Measurements from ENCODE around the gene PROSER3. TPM values are rescaled to one million over a fixed set of nuclear protein-coding genes. Genes with fewer than 3 reads are reported as not detected.

The PROSER3 gene
- total and polyA plus RNA-seq, 8 donors, result 7.2 to 19.6 (median 8.6) TPM

GRCh38 chr19:35729763-35730162, 28.2 kb upstream of the PROSER3 start:
- WGBS, 2 donors, result 94 to 96% methylated on average over 11 of the region's 11 CpGs
- no peak overlapping the region for H3K27ac ChIP-seq

GRCh38 chr19:35730326-35730725, 27.6 kb upstream of the PROSER3 start:
- Histone ChIP-seq H3K27me3 (no peaks in the 10 kb centered on the region), H3K4me3 (no peak overlapping the region), H3K9me3 (no peaks in the 10 kb centered on the region), H3K36me3 (peaks cover 11 to 73% (median 58%) of the 10 kb centered on the region in 3 donors), H3K4me1 (no peaks in the 10 kb centered on the region), H3K27ac (no peak overlapping the region)
- no peak for TF ChIP-seq CTCF (IDR thresholded peaks at IDR 0.05)
- FAIRE-seq (no peak), DNase-seq (no peak), ATAC-seq (no peak)
- 94 to 95% methylated on average over 18 of the region's 18 CpGs for WGBS, 2 donors
- intact Hi-C loops (cut with DNase I), result no loop called here

More at GRCh38 chr19:35729763-35730162, 28.2 kb upstream of the PROSER3 start:
- ATAC-seq (no peak), DNase-seq (peak in 1 of 6 donors; percentile 67), FAIRE-seq (no peak)
- intact Hi-C loops (cut with DNase I), result loop anchor here in 1 of 3 donors (10.0 kb wide), 1 partner anchor 185 kb away; the partner anchor contains the start of gene TMEM147
- Histone ChIP-seq H3K9me3 (no peaks in the 10 kb centered on the region), H3K27me3 (no peaks in the 10 kb centered on the region), H3K4me3 (no peak overlapping the region), H3K4me1 (no peaks in the 10 kb centered on the region), H3K36me3 (peaks cover 11 to 78% (median 63%) of the 10 kb centered on the region in 3 donors)
- no peak for TF ChIP-seq CTCF (IDR thresholded peaks at IDR 0.05)

- no peaks in the 10 kb centered on the region for H3K4me1 ChIP-seq
- H3K4me3 ChIP-seq, result no peak overlapping the region
- H3K9me3 ChIP-seq, result no peaks in the 10 kb centered on the region
- H3K27ac ChIP-seq, result no peak overlapping the region
- peak in 1 of 6 donors; percentile 55 for DNase-seq
- intact Hi-C loops (cut with DNase I), result no loop called here
- no peaks in the 10 kb centered on the region for H3K27me3 ChIP-seq
- FAIRE-seq, result no peak
- H3K36me3 ChIP-seq, result peaks cover 11 to 62% (median 49%) of the 10 kb centered on the region in 3 donors
- WGBS, 2 donors, result 89 to 90% methylated on average over 9 of the region's 9 CpGs
- ATAC-seq, result no peak
- no peak for TF ChIP-seq CTCF (IDR thresholded peaks at IDR 0.05)
These were observed 26.6 kb upstream of the PROSER3 start for GRCh38 chr19:35731353-35731752.

- intact Hi-C loops (cut with DNase I), result no loop called here
- no peak for FAIRE-seq
- H3K27me3 ChIP-seq, result no peaks in the 10 kb centered on the region
- H3K9me3 ChIP-seq, result no peaks in the 10 kb centered on the region
- no peak for ATAC-seq
- 90 to 92% methylated on average over 17 to 21 of the region's 21 CpGs for WGBS, 2 donors
- no peak overlapping the region for H3K4me3 ChIP-seq
- H3K36me3 ChIP-seq, result peaks cover 10 to 62% (median 44%) of the 10 kb centered on the region in 3 donors
- no peak for TF ChIP-seq CTCF (IDR thresholded peaks at IDR 0.05)
- H3K27ac ChIP-seq, result no peak overlapping the region
- H3K4me1 ChIP-seq, result no peaks in the 10 kb centered on the region
- peak in 2 of 6 donors; percentile 30 to 60 for DNase-seq
These were observed 26.1 kb upstream of the PROSER3 start for GRCh38 chr19:35731779-35732405.

- Histone ChIP-seq H3K36me3 (peaks cover 4 to 57% (median 36%) of the 10 kb centered on the region in 3 donors), H3K9me3 (no peaks in the 10 kb centered on the region), H3K27ac (no peak overlapping the region), H3K4me1 (no peaks in the 10 kb centered on the region), H3K27me3 (no peaks in the 10 kb centered on the region), H3K4me3 (no peak overlapping the region)
- 92% methylated on average over 25 of the region's 25 CpGs for WGBS, 2 donors
- DNase-seq, result peak in 1 of 6 donors; percentile 34
- FAIRE-seq, result no peak
- intact Hi-C loops (cut with DNase I), result no loop called here
- no peak for ATAC-seq
- TF ChIP-seq CTCF (IDR thresholded peaks at IDR 0.05), result no peak
These were observed 25.3 kb upstream of the PROSER3 start for GRCh38 chr19:35732540-35733179.
